Activated T-helper 1 cell treated with anti-CD3 and anti-CD28 coated beads, Interleukin-12 subunit alpha, Interleukin-12 subunit beta, Interleukin-2, Interleukin-4 antibody, amounts not matched to agents 30 ng/mL and 10 ng/mL and 1 ng/mL, durations not matched to agents 14 hours and 24 hours and 36 hours (primary cell): ENCODE data around the gene POTEF. TPM values are rescaled to one million over a fixed set of nuclear protein-coding genes. Genes with fewer than 3 reads are reported as not detected.
"Not testable (repeated sequence)": the region's sequence is repeated elsewhere in the genome, so short reads cannot be mapped to it uniquely, and the experiment has no call there.

Experiments
- DNase-seq: peaks from one replicate; pipeline ENCODE4 v3.0.0; 2021; ENCODE audit warnings: low spot score
- H3K27ac Mint-ChIP-seq: one replicate; pipeline ENCODE4 v1.8.0; 2021; ENCODE audit warnings: mild to moderate bottlenecking, mixed read lengths
- H3K27me3 Mint-ChIP-seq: one replicate; pipeline ENCODE4 v1.8.0; 2022; ENCODE audit warnings: mild to moderate bottlenecking, moderate library complexity, mixed read lengths; ENCODE audit not compliant: insufficient read depth
- H3K36me3 Mint-ChIP-seq: one replicate; pipeline ENCODE4 v1.8.0; 2021; ENCODE audit warnings: low read depth, mixed read lengths
- H3K4me1 Mint-ChIP-seq: one replicate; pipeline ENCODE4 v1.8.0; 2021; ENCODE audit warnings: low read depth, mixed read lengths
- H3K4me3 Mint-ChIP-seq: one replicate; pipeline ENCODE4 v1.8.0; 2021; ENCODE audit warnings: mild to moderate bottlenecking, moderate library complexity, mixed read lengths
- H3K9me3 Mint-ChIP-seq: one replicate; pipeline ENCODE4 v1.8.0; 2021; ENCODE audit warnings: mixed read lengths
- intact Hi-C: fragments of 100-400 bp; cut with micrococcal nuclease; formaldehyde crosslinking; loops from one replicate; pipeline ENCODE4 v1.15.1; 2024
- total RNA-seq: library from RNA; stranded (reverse); gene quantifications from 2 replicates; pipeline ENCODE4 v1.2.3, GENCODE V29; 2022

Gene POTEF
- total RNA-seq, 1 donor from 2014 or later = not detected

GRCh38 chr2:130148515-130148914 is 19.5 kb upstream of the POTEF start:
- DNase-seq, H3K27ac Mint-ChIP-seq, H3K36me3 Mint-ChIP-seq, H3K27me3 Mint-ChIP-seq, H3K4me1 Mint-ChIP-seq, H3K4me3 Mint-ChIP-seq, H3K9me3 Mint-ChIP-seq: not testable (repeated sequence)
- intact Hi-C loops = loop anchor here (5.0 kb wide), 1 partner anchor 34 kb away; the partner anchor contains the start of genes MZT2B and SMPD4

GRCh38 chr2:130145006-130145414 is 16.0 kb upstream of the POTEF start, which contains the start of gene CCDC74B:
Gene CCDC74B (minus strand): TSS chr2:130145112. CDS start chr2:130144996, 116 bp downstream.
- H3K9me3 Mint-ChIP-seq, H3K27me3 Mint-ChIP-seq, H3K27ac Mint-ChIP-seq, H3K4me1 Mint-ChIP-seq, H3K36me3 Mint-ChIP-seq: not testable (repeated sequence)
- H3K4me3 Mint-ChIP-seq = peak within 1 kb of the TSS; percentile 80
- intact Hi-C loops = loop anchor here (5.0 kb wide), 1 partner anchor 37 kb away; the partner anchor contains the start of genes MZT2B and SMPD4
- peak; percentile 42 for DNase-seq

GRCh38 chr2:130143266-130144039 is 14.4 kb upstream of the POTEF start:
- H3K4me3 Mint-ChIP-seq = peak overlapping the region; percentile 80
- H3K27me3 Mint-ChIP-seq, H3K36me3 Mint-ChIP-seq, H3K27ac Mint-ChIP-seq, DNase-seq, intact Hi-C loops, H3K9me3 Mint-ChIP-seq, H3K4me1 Mint-ChIP-seq: not testable (repeated sequence)

DNA sequence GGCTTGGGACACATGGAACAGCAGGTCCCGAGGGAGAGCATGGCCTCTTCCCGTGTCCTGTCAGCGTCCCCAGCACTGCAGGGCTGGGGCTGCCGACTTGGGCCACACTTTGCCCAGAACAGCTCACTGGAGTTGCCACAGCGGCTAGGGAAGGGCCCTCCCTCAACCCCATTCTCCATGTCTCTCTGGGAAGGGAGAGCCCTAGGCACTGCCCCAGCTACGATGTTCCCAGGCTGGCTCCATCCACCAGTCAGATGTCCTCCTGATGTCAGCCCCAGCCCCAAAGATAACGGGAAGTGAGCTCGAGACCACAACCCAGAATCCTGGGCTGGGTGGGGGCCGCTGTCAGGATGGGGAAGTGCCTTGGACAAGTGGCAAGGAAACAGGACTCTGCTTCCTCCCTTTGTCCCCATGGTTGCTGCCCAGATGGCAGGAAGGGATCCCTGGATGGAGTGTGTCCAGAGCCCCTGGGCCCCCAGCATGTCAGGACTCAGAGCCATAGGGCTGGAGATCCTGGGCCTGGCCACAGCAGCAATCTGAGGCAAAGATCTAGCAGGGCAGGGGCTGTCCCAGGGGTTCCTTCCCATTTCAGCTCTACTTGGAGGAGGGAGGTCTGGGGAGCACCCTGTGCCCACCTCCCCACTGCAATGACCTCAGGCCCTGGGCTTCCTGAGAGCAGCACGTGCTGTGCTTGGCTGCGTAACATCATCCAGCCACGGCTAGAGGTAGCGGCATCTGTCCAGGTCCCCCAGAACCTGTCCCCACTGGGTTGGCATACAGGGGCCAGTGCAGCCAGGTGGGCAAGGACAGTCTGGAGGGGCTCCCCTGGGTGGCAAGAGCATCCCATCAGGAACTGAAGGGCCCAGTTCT is 13.6 kb upstream of the POTEF start:
- H3K4me1 Mint-ChIP-seq, H3K27ac Mint-ChIP-seq, H3K27me3 Mint-ChIP-seq, H3K36me3 Mint-ChIP-seq, intact Hi-C loops, H3K9me3 Mint-ChIP-seq, DNase-seq: not testable (repeated sequence)
- peak overlapping the region; percentile 45 for H3K4me3 Mint-ChIP-seq

- H3K36me3 Mint-ChIP-seq, H3K4me1 Mint-ChIP-seq, H3K9me3 Mint-ChIP-seq, H3K27ac Mint-ChIP-seq, DNase-seq, intact Hi-C loops, H3K27me3 Mint-ChIP-seq, H3K4me3 Mint-ChIP-seq: not testable (repeated sequence)
These were observed 12.8 kb upstream of the POTEF start for GRCh38 chr2:130141645-130142370.

- H3K27ac Mint-ChIP-seq, H3K27me3 Mint-ChIP-seq, intact Hi-C loops, H3K36me3 Mint-ChIP-seq, H3K4me3 Mint-ChIP-seq, H3K4me1 Mint-ChIP-seq, DNase-seq, H3K9me3 Mint-ChIP-seq: not testable (repeated sequence)
These were observed 12.0 kb upstream of the POTEF start for GRCh38 chr2:130141002-130141401.

DNA sequence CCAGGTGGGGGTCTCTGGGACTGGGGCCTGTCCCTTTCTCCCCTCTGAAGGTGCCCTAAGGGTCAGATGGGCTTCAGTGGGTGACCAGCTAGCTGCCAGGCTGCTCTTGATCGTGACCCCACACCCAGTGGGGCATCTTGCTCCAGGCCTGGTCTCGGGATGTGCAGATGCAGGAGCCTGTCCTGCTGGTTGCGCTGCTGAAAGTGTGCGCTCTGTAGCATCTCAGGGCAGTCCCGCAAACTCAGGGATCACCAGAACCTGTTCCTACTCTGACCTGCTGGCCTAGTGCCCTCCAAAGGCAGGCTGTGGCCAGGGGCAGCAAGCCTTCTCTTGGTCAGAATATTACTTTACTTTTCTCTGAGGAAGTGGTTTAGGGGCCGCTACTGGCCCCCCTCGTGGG is 11.5 kb upstream of the POTEF start:
- intact Hi-C loops, H3K36me3 Mint-ChIP-seq, H3K27me3 Mint-ChIP-seq, H3K9me3 Mint-ChIP-seq, H3K4me3 Mint-ChIP-seq, H3K4me1 Mint-ChIP-seq, H3K27ac Mint-ChIP-seq, DNase-seq: not testable (repeated sequence)

- H3K36me3 Mint-ChIP-seq, H3K27ac Mint-ChIP-seq, H3K4me1 Mint-ChIP-seq, intact Hi-C loops, H3K9me3 Mint-ChIP-seq, DNase-seq, H3K4me3 Mint-ChIP-seq, H3K27me3 Mint-ChIP-seq: not testable (repeated sequence)
These were observed 10.6 kb upstream of the POTEF start for GRCh38 chr2:130139331-130140280.

DNA sequence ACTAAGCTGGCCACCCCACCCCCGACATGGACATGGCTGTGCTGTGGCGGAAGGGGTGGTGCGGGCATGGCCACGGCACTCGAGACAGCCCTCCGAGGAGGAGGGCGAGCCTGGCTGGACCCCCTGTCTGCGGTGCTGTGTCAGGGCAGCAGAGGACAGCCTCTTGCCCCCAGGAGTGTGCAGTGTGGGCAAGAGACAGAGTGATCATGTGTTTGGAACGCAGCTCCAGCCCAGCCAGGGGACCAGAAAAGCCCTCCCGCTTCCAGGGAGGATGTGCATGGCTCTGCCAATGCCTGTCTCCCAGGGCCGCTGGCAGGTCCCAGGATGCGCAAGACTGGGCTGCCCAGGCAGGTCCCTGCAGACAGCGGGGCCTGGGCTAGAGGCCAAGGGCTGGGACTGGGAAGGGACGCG is 9.8 kb upstream of the POTEF start:
- H3K27ac Mint-ChIP-seq, H3K36me3 Mint-ChIP-seq, H3K9me3 Mint-ChIP-seq, H3K4me1 Mint-ChIP-seq, H3K27me3 Mint-ChIP-seq, intact Hi-C loops, DNase-seq, H3K4me3 Mint-ChIP-seq: not testable (repeated sequence)

DNA sequence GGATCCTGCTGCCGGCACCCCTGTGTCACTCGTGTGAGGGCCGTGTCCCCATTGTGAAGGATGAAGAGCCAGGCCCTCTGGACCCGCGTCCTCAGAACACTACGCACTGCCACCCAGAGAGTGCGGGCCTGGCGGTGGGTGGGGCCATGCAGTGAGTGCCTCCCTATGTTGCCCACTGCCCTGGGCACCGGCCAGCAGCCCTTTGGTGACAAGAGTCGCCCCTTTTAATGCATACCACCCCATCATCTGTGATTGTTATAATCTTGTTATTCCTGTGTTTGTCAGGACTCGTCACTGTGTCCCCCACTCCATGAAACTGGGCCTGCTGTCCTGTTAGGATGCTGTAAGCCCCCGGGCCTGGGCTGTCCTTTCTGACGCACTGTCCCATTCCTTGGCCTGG is 9.3 kb upstream of the POTEF start:
- H3K27me3 Mint-ChIP-seq, H3K4me1 Mint-ChIP-seq, H3K4me3 Mint-ChIP-seq, H3K36me3 Mint-ChIP-seq, DNase-seq, H3K27ac Mint-ChIP-seq, H3K9me3 Mint-ChIP-seq, intact Hi-C loops: not testable (repeated sequence)

DNA sequence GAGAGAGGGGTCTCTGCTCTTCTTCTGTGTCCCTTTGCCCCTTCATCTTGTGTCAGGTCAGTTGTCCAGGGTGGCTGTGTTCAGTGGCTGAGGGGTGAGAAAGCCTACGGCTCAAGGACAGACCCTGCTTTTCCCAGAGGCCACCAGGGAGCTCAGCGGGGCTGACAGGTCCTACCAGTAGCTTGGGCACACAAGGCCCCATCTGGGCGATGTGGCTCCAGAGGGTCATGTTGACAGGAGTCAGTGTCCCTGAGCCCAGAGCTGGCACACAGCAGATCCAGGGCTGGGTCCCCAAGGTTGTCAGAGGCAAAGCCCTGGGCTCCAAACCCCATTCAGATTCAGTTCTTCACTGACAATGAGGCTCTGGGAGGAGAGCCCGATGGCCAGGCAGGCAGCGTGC is 8.1 kb upstream of the POTEF start:
- H3K4me1 Mint-ChIP-seq, DNase-seq, H3K36me3 Mint-ChIP-seq, H3K9me3 Mint-ChIP-seq, H3K4me3 Mint-ChIP-seq, H3K27ac Mint-ChIP-seq, H3K27me3 Mint-ChIP-seq, intact Hi-C loops: not testable (repeated sequence)

DNA sequence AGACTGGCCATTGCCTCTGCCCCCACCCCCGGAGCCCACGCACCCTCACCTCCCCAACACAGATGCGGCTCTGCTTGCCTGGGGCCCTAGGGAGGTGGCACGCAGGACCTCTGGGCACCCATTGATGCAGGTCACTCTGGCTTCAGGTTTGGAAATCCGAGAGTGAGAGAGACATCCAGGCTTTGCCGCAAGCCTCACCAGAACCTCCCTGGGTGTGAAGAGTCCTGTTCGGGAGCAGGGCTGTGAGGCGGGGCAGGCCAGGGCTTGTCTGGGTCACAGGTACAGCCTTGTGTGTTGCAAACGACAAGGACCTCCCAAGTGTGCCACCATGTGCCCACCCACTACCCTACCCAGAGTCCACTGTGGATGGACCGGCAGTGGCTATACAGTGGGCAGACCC is 7.5 kb upstream of the POTEF start:
- H3K27ac Mint-ChIP-seq, H3K36me3 Mint-ChIP-seq, H3K4me1 Mint-ChIP-seq, H3K4me3 Mint-ChIP-seq, H3K9me3 Mint-ChIP-seq, H3K27me3 Mint-ChIP-seq, DNase-seq, intact Hi-C loops: not testable (repeated sequence)
